Measurements from ENCODE around the gene PBX1. TPM values are rescaled to one million over a fixed set of nuclear protein-coding genes. Genes with fewer than 3 reads are reported as not detected.

Gene PBX1
- total and polyA plus RNA-seq, 2 experiments from 2014 or later: 14.8 to 61.6 TPM

DNA sequence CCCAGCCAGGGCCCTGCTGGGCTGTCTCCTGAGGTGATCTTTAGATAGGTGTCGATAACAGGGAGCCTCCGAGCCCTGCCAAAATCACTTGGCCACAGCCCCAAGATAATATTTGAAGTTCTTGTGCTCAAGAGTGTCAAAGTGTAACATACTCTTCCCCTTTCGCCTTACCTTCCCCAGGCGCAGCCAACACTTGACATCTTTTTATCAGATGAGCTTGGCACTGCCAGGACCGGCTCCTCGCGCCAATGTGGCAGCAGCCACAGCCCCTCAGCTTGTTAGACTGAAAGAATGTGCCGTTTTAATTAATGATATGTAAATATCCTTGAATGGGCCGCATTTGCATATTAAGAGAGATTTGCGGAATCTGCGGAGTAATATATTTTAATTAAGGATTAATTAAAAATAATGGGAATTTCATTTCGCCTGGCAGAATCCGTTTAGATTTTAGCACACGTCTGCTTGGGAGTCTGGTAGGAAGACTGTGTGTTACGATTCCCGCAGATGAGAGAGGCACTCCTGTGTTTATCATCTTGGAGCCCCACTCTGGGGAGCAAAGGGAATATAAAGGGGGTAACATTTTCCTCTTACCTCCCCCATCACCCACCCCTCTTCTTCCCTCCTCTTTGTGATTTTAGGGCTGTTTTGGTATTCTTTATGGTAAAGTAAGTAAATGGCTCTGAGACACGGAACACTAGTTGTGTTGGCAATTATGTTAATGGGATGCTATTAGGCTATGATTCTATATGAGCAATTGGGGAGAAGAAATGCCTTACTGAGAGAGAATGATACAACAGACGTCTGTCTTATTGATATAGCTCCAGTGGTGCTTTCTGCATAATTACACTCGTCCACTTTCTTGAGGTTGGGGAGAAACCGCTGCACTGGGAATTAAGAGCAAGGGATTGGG lies 109.8 kb downstream of the PBX1 start:
- Histone ChIP-seq H3K79me2 (peaks cover 95% of the 10 kb centered on the region), H3K36me3 (replicated peaks; ENCODE audit: insufficient read depth, low read depth) (no peaks in the 10 kb centered on the region), H3K4me1 (ENCODE audit: insufficient read depth) (peaks cover 27% of the 10 kb centered on the region), H3K27me3 (no peaks in the 10 kb centered on the region), H3K27ac (no peak overlapping the region), H4K20me1 (ENCODE audit: insufficient read depth, poor library complexity, severe bottlenecking) (peaks cover 3% of the 10 kb centered on the region), H3K4me3 (no peak overlapping the region), H3K9me2 (replicated peaks; ENCODE audit: insufficient read depth) (no peaks in the 10 kb centered on the region), H3K4me2 (no peak overlapping the region), H3K9me3 (ENCODE audit: low read depth) (no peaks in the 10 kb centered on the region), H2AFZ (no peak overlapping the region)
- WGBS (ENCODE audit: low lambda C conversion rate, missing lambda C conversion rate): 96% methylated on average over 20 of the region's 20 CpGs
- TF ChIP-seq EZH2phosphoT487 (IDR thresholded peaks at IDR 0.05; ENCODE audit: low read depth, severe bottlenecking, unreplicated experiment) (no peak), EZH2 (IDR thresholded peaks at IDR 0.05; ENCODE audit: borderline replicate concordance) (no peak)
- TF ChIP-seq, protein P1, sequence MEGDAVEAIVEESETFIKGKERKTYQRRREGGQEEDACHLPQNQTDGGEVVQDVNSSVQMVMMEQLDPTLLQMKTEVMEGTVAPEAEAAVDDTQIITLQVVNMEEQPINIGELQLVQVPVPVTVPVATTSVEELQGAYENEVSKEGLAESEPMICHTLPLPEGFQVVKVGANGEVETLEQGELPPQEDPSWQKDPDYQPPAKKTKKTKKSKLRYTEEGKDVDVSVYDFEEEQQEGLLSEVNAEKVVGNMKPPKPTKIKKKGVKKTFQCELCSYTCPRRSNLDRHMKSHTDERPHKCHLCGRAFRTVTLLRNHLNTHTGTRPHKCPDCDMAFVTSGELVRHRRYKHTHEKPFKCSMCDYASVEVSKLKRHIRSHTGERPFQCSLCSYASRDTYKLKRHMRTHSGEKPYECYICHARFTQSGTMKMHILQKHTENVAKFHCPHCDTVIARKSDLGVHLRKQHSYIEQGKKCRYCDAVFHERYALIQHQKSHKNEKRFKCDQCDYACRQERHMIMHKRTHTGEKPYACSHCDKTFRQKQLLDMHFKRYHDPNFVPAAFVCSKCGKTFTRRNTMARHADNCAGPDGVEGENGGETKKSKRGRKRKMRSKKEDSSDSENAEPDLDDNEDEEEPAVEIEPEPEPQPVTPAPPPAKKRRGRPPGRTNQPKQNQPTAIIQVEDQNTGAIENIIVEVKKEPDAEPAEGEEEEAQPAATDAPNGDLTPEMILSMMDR (IDR thresholded peaks at IDR 0.05; ENCODE audit: poor library complexity): no peak
- no peak for DNase-seq (ENCODE audit: low spot score)

DNA sequence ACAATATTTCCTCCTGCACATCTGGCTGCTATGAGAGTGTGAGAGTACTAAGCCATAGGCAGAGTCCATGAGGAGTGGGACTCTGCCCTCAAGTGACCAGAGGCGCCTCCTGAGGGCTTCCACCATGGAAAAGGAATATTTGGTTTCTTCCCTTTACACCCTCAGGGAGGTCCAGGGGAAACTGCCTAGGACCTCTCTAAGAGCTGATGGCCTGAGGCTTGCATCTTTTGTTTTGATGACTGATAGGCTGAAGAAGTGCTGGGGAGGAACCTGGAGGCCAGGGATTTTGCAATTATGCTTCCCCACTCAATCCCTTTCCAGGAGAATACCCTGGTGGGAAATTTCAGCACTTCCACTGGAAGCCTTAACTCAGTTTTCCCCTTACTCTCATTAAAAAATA lies 111.0 kb downstream of the PBX1 start:
- peaks cover 27% of the 10 kb centered on the region for H3K4me1 ChIP-seq (ENCODE audit: insufficient read depth)

DNA sequence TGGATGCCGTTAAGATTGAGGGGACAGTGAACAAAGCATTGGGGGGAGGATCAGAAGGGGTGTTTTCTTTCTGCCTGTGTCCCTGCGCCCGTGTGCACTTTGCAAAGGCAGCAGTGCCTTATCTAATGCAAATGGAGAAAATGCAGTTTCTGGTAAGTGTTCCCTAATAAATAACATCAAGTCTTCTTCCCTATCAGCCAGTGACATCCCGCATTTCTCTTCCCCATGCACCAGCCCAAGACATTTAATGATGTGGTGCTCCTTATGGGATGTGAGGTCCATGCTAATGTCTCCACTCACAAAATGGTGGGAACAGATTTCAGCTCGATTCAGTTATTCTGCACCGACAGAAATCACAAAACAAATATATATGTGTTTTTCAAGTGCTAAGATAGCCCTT lies 111.8 kb downstream of the PBX1 start:
- H3K4me2 ChIP-seq: no peak overlapping the region
- H2AFZ ChIP-seq: no peak overlapping the region
- WGBS (ENCODE audit: low lambda C conversion rate, missing lambda C conversion rate): 68% methylated on average over 6 of the region's 6 CpGs
- TF ChIP-seq EZH2phosphoT487 (IDR thresholded peaks at IDR 0.05; ENCODE audit: low read depth, severe bottlenecking, unreplicated experiment): no peak
- TF ChIP-seq EZH2 (IDR thresholded peaks at IDR 0.05; ENCODE audit: borderline replicate concordance): no peak
- TF ChIP-seq, protein P1 (IDR thresholded peaks at IDR 0.05; ENCODE audit: poor library complexity): no peak
- peaks cover 29% of the 10 kb centered on the region for H3K4me1 ChIP-seq (ENCODE audit: insufficient read depth)
- H3K9me2 ChIP-seq (replicated peaks; ENCODE audit: insufficient read depth): no peaks in the 10 kb centered on the region
- no peaks in the 10 kb centered on the region for H3K36me3 ChIP-seq (replicated peaks; ENCODE audit: insufficient read depth, low read depth)
- no peaks in the 10 kb centered on the region for H3K27me3 ChIP-seq
- H3K4me3 ChIP-seq: no peak overlapping the region
- H3K27ac ChIP-seq: no peak overlapping the region
- peaks cover 93% of the 10 kb centered on the region for H3K79me2 ChIP-seq
- no peak for DNase-seq (ENCODE audit: low spot score)
- peaks cover 8% of the 10 kb centered on the region for H4K20me1 ChIP-seq (ENCODE audit: insufficient read depth, poor library complexity, severe bottlenecking)
- H3K9me3 ChIP-seq (ENCODE audit: low read depth): no peaks in the 10 kb centered on the region

More for the DNA sequence above, 111.0 kb downstream of the PBX1 start:
- Histone ChIP-seq H3K4me2 (no peak overlapping the region), H3K27ac (no peak overlapping the region), H2AFZ (no peak overlapping the region), H4K20me1 (ENCODE audit: insufficient read depth, poor library complexity, severe bottlenecking) (peaks cover 3% of the 10 kb centered on the region), H3K36me3 (replicated peaks; ENCODE audit: insufficient read depth, low read depth) (no peaks in the 10 kb centered on the region), H3K9me2 (replicated peaks; ENCODE audit: insufficient read depth) (no peaks in the 10 kb centered on the region), H3K9me3 (ENCODE audit: low read depth) (no peaks in the 10 kb centered on the region), H3K4me3 (no peak overlapping the region), H3K79me2 (peaks cover 93% of the 10 kb centered on the region), H3K27me3 (no peaks in the 10 kb centered on the region)
- no peak for DNase-seq (ENCODE audit: low spot score)
- TF ChIP-seq EZH2 (IDR thresholded peaks at IDR 0.05; ENCODE audit: borderline replicate concordance) (no peak), EZH2phosphoT487 (IDR thresholded peaks at IDR 0.05; ENCODE audit: low read depth, severe bottlenecking, unreplicated experiment) (no peak)
- TF ChIP-seq, protein P1 (IDR thresholded peaks at IDR 0.05; ENCODE audit: poor library complexity): no peak
- WGBS (ENCODE audit: low lambda C conversion rate, missing lambda C conversion rate): 96% methylated on average over 1 of the region's 1 CpG
